RWPE1 (cell line): ENCODE measurements around the gene COG7.

Source experiments
- CTCF ChIA-PET: fragments of 350-600 bp; sonication (Branson Sonifier 250); formaldehyde crosslinking; extraction: SDS; loops from one replicate; lab custom pipeline; 2021; lab: Yijun Ruan, JAX
- POLR2A ChIA-PET: fragments of 400-600 bp; formaldehyde crosslinking; extraction: SDS; loops from one replicate; lab custom pipeline; 2020; ENCODE audit warnings: antibody characterized with exemption; ENCODE audit not compliant: low non-redundant PET; lab: Yijun Ruan, JAX
- DNase-seq: peaks from one replicate; pipeline ENCODE4 v3.0.0; 2012; ENCODE audit warnings: low spot score
- H3K27ac ChIP-seq: fragments of 450-650 bp; 2 replicates; pipeline ENCODE4 v1.5.1; 2017
- TF ChIP-seq, protein P1 (sequence below): fragments of 450-650 bp; conservative IDR thresholded peaks from 2 replicates; pipeline ENCODE4 v1.5.1; 2017; ENCODE audit warnings: low read depth, mild to moderate bottlenecking

Gene COG7

DNA sequence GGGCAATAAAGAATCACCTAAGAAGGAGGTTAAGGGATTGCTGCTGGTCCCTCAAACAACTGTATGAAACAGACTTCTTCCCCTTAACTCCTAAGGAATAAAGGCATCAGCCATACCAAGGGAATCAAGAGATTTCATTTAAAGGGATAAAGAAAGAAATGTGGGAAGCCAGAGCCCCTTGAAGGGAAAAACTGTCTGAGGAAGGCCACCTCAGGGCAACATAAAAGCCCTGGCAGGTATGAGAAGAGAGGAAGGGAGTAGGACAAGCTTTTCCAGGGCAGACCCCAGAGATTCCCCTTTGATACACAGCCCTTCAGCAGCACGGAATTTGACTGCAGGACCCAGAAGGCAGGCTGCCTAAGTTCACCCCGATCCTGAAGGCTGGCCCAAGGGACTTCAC is 43.5 kb downstream of the COG7 start:
- POLR2A ChIA-PET: no interaction called here
- H3K27ac ChIP-seq: no peak overlapping the region
- TF ChIP-seq, protein P1, sequence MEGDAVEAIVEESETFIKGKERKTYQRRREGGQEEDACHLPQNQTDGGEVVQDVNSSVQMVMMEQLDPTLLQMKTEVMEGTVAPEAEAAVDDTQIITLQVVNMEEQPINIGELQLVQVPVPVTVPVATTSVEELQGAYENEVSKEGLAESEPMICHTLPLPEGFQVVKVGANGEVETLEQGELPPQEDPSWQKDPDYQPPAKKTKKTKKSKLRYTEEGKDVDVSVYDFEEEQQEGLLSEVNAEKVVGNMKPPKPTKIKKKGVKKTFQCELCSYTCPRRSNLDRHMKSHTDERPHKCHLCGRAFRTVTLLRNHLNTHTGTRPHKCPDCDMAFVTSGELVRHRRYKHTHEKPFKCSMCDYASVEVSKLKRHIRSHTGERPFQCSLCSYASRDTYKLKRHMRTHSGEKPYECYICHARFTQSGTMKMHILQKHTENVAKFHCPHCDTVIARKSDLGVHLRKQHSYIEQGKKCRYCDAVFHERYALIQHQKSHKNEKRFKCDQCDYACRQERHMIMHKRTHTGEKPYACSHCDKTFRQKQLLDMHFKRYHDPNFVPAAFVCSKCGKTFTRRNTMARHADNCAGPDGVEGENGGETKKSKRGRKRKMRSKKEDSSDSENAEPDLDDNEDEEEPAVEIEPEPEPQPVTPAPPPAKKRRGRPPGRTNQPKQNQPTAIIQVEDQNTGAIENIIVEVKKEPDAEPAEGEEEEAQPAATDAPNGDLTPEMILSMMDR: no peak
- DNase-seq: no peak
- CTCF ChIA-PET: no interaction called here

DNA sequence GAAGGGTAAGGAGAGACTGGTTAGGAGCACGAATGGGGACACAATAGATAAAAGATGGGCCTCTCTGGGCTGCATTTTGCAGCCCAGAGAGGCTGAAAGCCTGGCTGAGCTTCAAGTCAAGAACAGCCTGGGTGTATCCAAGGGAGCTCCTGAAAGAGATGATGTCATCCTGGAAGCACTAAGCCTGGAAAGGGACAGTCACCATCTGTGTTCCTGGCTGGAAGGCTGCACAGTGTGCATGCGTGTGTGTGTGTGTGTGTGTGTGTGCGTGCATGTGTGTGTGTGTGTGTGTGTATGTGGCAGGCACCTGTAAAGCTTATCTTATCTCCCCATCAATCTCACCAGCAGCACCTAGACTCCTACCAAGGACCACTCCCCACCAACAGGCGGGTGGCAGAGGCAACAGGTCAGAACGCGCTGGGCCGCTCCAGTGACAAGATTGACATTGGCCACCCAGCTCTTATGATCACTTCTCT is 44.1 kb downstream of the COG7 start:
- peak overlapping the region; percentile 32; the same call in 1 of the 2 replicates for H3K27ac ChIP-seq
- ChIA-PET POLR2A (no interaction called here), CTCF (interaction anchor here (0.7 kb wide), 1 partner anchor 593 kb away, joined by 3 read pairs; no protein-coding TSS in a partner anchor)
- TF ChIP-seq, protein P1: no peak
- DNase-seq: no peak

DNA sequence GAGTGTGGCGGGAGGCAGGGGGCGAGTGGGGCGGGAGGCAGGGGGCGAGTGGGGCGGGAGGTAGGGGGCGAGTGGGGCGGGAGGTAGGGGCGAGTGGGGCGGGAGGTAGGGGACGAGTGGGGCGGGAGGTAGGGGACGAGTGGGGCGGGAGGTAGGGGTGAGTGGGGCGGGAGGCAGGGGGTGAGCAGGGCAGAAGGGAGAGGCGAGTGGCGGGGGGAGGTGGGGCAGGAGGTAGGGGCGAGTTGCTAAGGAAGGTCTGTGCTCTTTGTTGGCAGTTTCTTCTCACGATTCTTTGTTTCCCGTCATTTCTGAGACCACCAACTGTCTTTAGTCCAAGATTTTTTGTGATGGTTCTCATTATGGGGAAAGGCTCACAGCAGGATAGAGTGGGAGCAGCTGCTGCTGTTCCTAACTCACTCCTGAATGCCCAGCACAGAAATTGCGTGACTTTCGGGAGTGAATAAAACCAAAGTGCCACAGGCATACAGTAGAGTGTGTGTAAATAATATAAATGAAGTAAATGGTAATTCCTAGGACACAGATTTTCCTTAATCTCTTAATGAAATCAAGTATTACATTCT is 44.7 kb downstream of the COG7 start:
- ChIA-PET CTCF (interaction anchor here (0.7 kb wide), 1 partner anchor 592 kb away, joined by 3 read pairs; no protein-coding TSS in a partner anchor), POLR2A (no interaction called here)
- no peak for DNase-seq
- TF ChIP-seq, protein P1: no peak
- no peak overlapping the region for H3K27ac ChIP-seq

DNA sequence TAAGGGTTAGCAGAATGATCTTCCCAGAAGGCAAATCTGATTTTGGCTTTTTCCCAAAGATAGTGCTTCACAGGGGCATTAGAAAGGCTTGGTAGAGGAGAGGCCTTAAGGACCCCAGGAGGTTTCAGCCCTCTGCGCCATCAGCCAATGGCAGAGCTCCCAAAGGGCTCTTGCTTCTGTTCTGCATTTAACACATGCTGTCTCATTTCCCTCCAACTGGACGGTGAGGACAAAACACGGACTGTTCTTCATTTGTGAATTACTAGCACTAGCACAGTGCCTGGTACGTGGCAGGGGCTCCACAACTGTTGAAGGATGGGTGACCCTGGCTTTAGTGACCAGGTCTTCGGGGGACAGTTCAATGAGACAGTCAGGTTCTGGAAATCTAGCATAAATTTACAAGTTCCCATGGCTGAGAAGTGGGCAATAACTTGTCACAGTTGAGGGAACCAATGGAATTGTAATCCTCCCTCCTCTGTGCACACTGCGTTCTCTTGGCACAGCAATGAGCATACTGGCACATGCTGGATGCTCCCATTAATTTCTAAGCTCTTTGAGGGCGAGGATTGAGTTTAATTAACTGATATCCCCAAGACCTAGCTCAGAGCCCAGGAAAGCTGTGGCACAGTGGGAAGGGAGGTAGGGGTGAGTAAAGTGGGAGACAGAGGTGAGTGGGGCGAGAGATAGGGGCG is 45.4 kb downstream of the COG7 start:
- H3K27ac ChIP-seq: no peak overlapping the region
- POLR2A ChIA-PET: no interaction called here
- CTCF ChIA-PET: no interaction called here
- DNase-seq: no peak
- TF ChIP-seq, protein P1: no peak

DNA sequence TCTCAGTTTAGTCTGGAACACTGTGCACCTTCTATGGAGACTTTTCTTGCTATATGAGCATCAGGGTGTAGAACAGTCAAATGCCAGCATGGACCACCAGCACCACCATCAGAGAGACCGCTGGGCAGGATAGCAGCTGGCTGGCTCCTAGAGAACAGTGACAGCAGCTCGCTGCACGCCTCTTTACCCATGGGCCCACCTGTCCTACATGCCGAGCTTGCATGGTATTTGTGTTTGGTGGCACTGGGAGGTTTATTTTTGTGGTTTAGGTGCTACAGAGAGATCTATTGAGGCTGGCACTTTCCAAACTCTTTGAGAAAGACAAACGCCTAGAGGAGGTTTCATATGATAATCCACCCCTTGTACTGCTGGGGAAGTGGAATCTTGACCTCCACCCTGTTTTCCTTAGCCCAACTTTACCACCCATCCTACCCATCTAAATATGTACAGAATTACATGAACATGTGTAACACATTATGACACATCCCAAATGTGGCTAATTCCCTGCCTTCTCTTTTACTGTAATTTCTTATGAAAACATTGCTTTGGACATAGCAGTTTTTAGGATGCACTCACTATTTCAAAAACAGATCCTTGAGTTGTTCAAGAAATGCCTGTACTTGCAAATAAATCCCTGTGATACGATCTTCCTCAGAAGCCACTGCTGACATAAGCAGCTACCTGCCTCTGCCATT is 46.3 kb downstream of the COG7 start:
- no peak overlapping the region for H3K27ac ChIP-seq
- POLR2A ChIA-PET: no interaction called here
- CTCF ChIA-PET: no interaction called here

DNA sequence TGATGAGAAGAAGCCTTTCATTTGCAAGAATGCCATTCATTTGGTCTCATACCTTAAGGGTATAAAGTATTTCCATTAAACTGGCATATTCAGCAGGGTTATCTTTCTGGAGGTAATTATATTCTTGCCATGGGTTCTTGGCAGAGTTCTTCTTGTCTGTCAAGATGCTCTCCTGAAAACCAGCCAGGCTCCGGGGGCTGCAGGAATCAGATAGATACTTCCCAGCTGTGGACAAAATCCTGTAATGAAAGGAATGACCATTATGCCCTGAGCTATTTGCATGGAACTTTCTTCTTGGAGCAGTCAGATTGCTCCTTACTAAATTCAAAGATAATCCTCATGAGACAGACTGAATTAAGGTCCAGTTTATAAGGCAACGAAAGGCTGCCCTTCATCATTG is 47.0 kb downstream of the COG7 start:
- DNase-seq: no peak
- no peak overlapping the region for H3K27ac ChIP-seq
- TF ChIP-seq, protein P1: no peak
- POLR2A ChIA-PET: no interaction called here
- CTCF ChIA-PET: no interaction called here

More for the DNA sequence above, 46.3 kb downstream of the COG7 start:
- DNase-seq: no peak
- TF ChIP-seq, protein P1: no peak
